Measurements from ENCODE around the gene GYPE. TPM values are rescaled to one million over a fixed set of nuclear protein-coding genes. Genes with fewer than 3 reads are reported as not detected.
"Not testable (repeated sequence)": the region's sequence is repeated elsewhere in the genome, so short reads cannot be mapped to it uniquely, and the experiment has no call there.

The GYPE gene
- total RNA-seq, 4 donors from 2014 or later = 0.19 TPM; not detected in 3

DNA sequence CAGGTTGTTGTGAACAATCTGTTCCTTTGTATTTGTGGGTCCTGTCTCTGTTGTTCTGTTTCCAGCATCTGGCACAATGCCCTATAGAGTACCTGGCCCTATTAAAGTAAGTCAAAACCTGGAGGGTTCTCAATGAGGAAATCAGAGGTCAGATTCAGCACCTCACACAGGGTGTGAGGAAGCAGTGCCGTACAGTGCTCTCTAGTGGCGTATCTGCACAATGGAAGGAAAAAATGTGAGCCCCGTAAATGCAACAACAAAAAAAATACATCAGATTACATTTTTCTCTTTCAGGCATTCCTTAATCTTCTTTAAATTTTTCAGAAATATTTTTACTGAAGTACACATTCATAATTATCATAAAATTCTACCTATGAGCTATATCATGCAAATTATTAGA, 2.5 kb upstream of the GYPE start:
- H3K4me3 ChIP-seq (ENCODE audit: low read depth, poor library complexity, severe bottlenecking); intact Hi-C loops (cut with DNase I; ENCODE audit: low total_unique reads); DNase-seq (ENCODE audit: low spot score in 2 of 2): not testable (repeated sequence)
- WGBS, 2 donors = 26 to 30% methylated on average over 3 of the region's 3 CpGs

GRCh38 chr4:143904431-143904830, 928 bp downstream of the GYPE start:
- H3K4me3 ChIP-seq (ENCODE audit: low read depth, poor library complexity, severe bottlenecking); intact Hi-C loops (cut with DNase I; ENCODE audit: low total_unique reads); DNase-seq (ENCODE audit: low spot score in 2 of 2): not testable (repeated sequence)

DNA sequence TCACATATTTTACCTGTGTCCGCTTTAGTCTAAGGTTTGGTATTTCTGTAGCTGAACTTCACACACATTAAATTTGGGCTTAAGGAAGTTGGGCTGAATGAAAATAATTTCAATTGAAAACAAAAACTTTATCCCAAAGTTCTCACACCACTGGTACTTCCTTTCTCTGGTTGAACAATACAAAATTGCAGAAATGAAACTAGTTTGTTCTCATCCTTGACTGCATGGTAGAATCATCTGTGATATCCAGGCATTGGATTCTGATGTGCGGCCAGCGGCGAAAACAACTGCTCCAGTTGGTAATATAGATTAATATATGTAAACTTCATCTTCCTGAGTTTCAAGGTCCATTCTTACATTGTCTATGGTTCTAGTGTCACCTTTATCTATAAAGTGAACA, 15.0 kb downstream of the GYPE start:
- intact Hi-C loops (cut with DNase I; ENCODE audit: low total_unique reads) = not testable (repeated sequence)

GRCh38 chr4:143888189-143888588, 17.2 kb downstream of the GYPE start:
- WGBS, 2 donors = no CpG with 5 or more reads among the region's 3 CpGs

More for the DNA sequence above, 15.0 kb downstream of the GYPE start:
- H3K4me3 ChIP-seq (ENCODE audit: low read depth, poor library complexity, severe bottlenecking); DNase-seq (ENCODE audit: low spot score in 2 of 2): not testable (repeated sequence)
- 65 to 75% methylated on average over 4 of the region's 4 CpGs for WGBS, 2 donors

DNA sequence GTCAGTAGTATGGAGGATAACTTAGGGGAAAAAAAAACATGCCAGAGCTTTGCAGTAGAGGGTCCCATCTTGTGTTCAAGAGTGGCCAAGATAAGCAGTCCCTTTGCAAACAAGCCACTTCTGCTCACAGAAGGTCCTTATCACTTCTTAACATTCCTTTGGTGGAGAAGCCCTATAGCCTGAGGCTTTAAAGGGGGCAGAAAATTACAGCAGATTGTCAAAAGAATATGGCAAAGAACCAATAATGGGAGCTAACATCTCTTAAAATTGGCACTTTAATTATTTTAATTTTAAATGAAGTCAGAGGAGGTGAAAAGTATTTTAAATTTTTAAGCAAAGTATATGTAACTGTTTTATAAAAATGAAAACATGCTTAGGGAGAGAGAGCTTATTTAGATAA, 20.4 kb downstream of the GYPE start:
- DNase-seq (ENCODE audit: low spot score in 2 of 2); H3K4me3 ChIP-seq (ENCODE audit: low read depth, poor library complexity, severe bottlenecking); intact Hi-C loops (cut with DNase I; ENCODE audit: low total_unique reads): not testable (repeated sequence)

More at GRCh38 chr4:143888189-143888588, 17.2 kb downstream of the GYPE start:
- H3K4me3 ChIP-seq (ENCODE audit: low read depth, poor library complexity, severe bottlenecking); DNase-seq (ENCODE audit: low spot score in 2 of 2); intact Hi-C loops (cut with DNase I; ENCODE audit: low total_unique reads): not testable (repeated sequence)

- intact Hi-C loops (cut with DNase I; ENCODE audit: low total_unique reads) = no loop called here
- TF ChIP-seq POLR2A (IDR thresholded peaks at IDR 0.05) = no peak
- TF ChIP-seq, protein P1, sequence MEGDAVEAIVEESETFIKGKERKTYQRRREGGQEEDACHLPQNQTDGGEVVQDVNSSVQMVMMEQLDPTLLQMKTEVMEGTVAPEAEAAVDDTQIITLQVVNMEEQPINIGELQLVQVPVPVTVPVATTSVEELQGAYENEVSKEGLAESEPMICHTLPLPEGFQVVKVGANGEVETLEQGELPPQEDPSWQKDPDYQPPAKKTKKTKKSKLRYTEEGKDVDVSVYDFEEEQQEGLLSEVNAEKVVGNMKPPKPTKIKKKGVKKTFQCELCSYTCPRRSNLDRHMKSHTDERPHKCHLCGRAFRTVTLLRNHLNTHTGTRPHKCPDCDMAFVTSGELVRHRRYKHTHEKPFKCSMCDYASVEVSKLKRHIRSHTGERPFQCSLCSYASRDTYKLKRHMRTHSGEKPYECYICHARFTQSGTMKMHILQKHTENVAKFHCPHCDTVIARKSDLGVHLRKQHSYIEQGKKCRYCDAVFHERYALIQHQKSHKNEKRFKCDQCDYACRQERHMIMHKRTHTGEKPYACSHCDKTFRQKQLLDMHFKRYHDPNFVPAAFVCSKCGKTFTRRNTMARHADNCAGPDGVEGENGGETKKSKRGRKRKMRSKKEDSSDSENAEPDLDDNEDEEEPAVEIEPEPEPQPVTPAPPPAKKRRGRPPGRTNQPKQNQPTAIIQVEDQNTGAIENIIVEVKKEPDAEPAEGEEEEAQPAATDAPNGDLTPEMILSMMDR (IDR thresholded peaks at IDR 0.05) = no peak
- H3K4me3 ChIP-seq (ENCODE audit: low read depth, poor library complexity, severe bottlenecking) = no peak overlapping the region
- no peak for DNase-seq (ENCODE audit: low spot score in 2 of 2)
These were observed 21.8 kb downstream of the GYPE start for GRCh38 chr4:143883529-143883928.

GRCh38 chr4:143882892-143883291, 22.5 kb downstream of the GYPE start:
- TF ChIP-seq, protein P1 (IDR thresholded peaks at IDR 0.05) = no peak
- TF ChIP-seq POLR2A (IDR thresholded peaks at IDR 0.05) = no peak
- intact Hi-C loops (cut with DNase I; ENCODE audit: low total_unique reads) = no loop called here
- H3K4me3 ChIP-seq (ENCODE audit: low read depth, poor library complexity, severe bottlenecking) = no peak overlapping the region
- no peak for DNase-seq (ENCODE audit: low spot score in 2 of 2)
- WGBS, 2 donors = 73 to 74% methylated on average over 4 of the region's 4 CpGs

DNA sequence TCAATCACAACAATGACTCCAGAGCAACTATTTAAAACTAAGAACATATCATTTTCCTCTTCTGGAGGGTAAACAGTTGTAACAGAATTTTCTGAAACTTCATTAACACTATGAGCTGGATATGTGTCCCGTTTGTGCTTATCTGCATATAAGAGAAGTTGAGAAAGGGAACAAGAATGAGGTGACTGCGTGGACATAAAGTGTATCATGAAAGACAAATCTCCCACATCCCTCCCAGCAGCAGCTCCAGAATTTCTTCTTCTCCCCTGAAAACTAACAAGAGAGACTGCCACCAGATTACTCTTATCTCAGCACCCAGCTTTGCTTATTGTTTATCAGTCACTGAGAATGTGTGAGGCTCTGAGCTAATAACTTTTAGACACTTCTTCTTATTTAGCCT, 25.8 kb downstream of the GYPE start:
- DNase-seq (ENCODE audit: low spot score in 2 of 2); H3K4me3 ChIP-seq (ENCODE audit: low read depth, poor library complexity, severe bottlenecking); intact Hi-C loops (cut with DNase I; ENCODE audit: low total_unique reads): not testable (repeated sequence)
- WGBS, 2 donors = 80 to 83% methylated on average over 2 of the region's 2 CpGs

- H3K4me3 ChIP-seq (ENCODE audit: low read depth, poor library complexity, severe bottlenecking); DNase-seq (ENCODE audit: low spot score in 2 of 2); intact Hi-C loops (cut with DNase I; ENCODE audit: low total_unique reads): not testable (repeated sequence)
- WGBS, 2 donors = 91 to 95% methylated on average over 2 of the region's 2 CpGs
These were observed 30.0 kb downstream of the GYPE start for GRCh38 chr4:143875357-143875756.

- WGBS, 2 donors = 65 to 70% methylated on average over 2 of the region's 3 CpGs
- intact Hi-C loops (cut with DNase I; ENCODE audit: low total_unique reads); DNase-seq (ENCODE audit: low spot score in 2 of 2); H3K4me3 ChIP-seq (ENCODE audit: low read depth, poor library complexity, severe bottlenecking): not testable (repeated sequence)
These were observed 34.7 kb downstream of the GYPE start for GRCh38 chr4:143870523-143871268.

DNA sequence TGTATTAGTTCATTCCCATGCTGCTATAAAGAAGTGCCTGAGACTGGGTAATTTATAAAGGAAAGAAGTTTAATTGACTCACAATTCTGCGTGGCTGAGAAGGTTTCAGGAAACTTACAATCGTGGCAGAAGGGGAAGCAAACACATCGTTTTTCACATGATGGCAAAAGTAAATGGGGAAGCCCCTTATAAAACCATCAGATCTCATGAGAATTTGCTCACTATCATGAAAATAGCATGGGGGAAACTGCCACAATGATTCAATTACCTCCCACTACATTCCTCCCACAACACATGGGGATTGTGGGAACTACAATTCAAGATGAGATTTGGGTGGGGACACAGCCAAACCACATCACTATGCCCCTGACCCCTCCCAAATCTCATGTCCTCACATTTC, 35.4 kb downstream of the GYPE start:
- intact Hi-C loops (cut with DNase I; ENCODE audit: low total_unique reads); H3K4me3 ChIP-seq (ENCODE audit: low read depth, poor library complexity, severe bottlenecking); DNase-seq (ENCODE audit: low spot score in 2 of 2): not testable (repeated sequence)
- 71 to 78% methylated on average over 3 of the region's 3 CpGs for WGBS, 2 donors

DNA sequence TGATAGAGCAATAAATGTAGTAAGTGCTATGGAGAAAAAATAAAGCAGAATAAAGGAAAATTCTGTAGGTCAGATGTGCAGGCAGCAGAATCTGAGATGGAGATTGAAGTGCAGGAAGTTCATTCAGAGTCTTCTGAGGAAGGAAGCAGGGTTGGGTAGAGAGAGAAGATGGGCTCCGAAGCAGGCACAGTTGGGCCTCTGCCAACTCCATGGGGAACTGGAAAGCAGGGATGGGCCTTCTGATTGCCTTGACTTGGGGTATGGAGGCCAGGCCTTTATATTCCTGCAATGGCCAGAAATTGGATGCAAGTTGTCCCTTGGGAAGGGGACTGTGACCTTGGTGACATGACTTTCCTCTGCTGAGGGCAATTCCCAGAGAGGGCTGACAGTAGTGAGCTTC, 42.6 kb downstream of the GYPE start:
- DNase-seq (ENCODE audit: low spot score in 2 of 2); intact Hi-C loops (cut with DNase I; ENCODE audit: low total_unique reads); H3K4me3 ChIP-seq (ENCODE audit: low read depth, poor library complexity, severe bottlenecking): not testable (repeated sequence)
- WGBS, 2 donors = 44 to 56% methylated on average over 1 of the region's 1 CpG

Data from lower leg skin (tissue), 4 donors.